H1 (cell line): Measurements from ENCODE around the gene DHX57.

Experiments used
- CTCF ChIP-seq, 3 experiments: IDR thresholded peaks; 1 replicate in 2 of 3; 2 replicates in 1 of 3; pipeline versions ENCODE4 v1.5.1 to v1.6.1; 2011; ENCODE audit warnings: low read length in 3 of 3, mild to moderate bottlenecking in 3 of 3, inconsistent platforms in 2 of 3, low read depth in 1 of 3, moderate library complexity in 1 of 3; ENCODE audit not compliant: insufficient read depth in 1 of 3; ENCODE audit errors: control extremely low read depth in 1 of 3
- EZH2 ChIP-seq: fragments of 200-600 bp; sonication (generic); IDR thresholded peaks from 2 replicates; pipeline ENCODE4 v1.7.1; 2012; ENCODE audit warnings: low read depth, mild to moderate bottlenecking, moderate library complexity, low read length, inconsistent platforms; ENCODE audit not compliant: severe bottlenecking
- PHF8 ChIP-seq: fragments of 200-600 bp; sonication (generic); conservative IDR thresholded peaks from 2 replicates; pipeline ENCODE4 v1.7.1; 2012; ENCODE audit warnings: low read depth, mild to moderate bottlenecking, inconsistent platforms, low read length, moderate library complexity
- POLR2A ChIP-seq, 2 experiments: IDR thresholded peaks; 1 replicate in 1 of 2; 2 replicates in 1 of 2; pipeline ENCODE4 v1.6.1; 2011; ENCODE audit warnings: low read depth in 2 of 2, low read length in 2 of 2, mild to moderate bottlenecking in 2 of 2; ENCODE audit errors: control extremely low read depth in 1 of 2
- POLR2AphosphoS5 ChIP-seq: IDR thresholded peaks from 2 replicates; pipeline ENCODE4 v1.6.1; 2011; ENCODE audit warnings: low read depth, low read length
- SIN3A ChIP-seq, 2 experiments: IDR thresholded peaks in 1 of 2; conservative IDR thresholded peaks in 1 of 2; 2 replicates each; pipeline ENCODE4 v1.6.1; 2011 to 2012; ENCODE audit warnings: low read length in 2 of 2, improper control_type of control experiment in 1 of 2, low read depth in 1 of 2, mild to moderate bottlenecking in 1 of 2
- SP2 ChIP-seq: IDR thresholded peaks from 2 replicates; pipeline ENCODE4 v1.6.1; 2012; ENCODE audit warnings: mild to moderate bottlenecking, low read length, inconsistent platforms
- TEAD4 ChIP-seq: IDR thresholded peaks from 2 replicates; pipeline ENCODE4 v1.6.1; 2012; ENCODE audit warnings: low read depth, low read length, inconsistent platforms, mixed read lengths

- no peak for TF ChIP-seq SP2
- no peak for TF ChIP-seq CTCF (IDR thresholded peaks at IDR 0.05; ENCODE audit: control extremely low read depth in 1 of 3, insufficient read depth in 1 of 3, low read depth in 1 of 3, low read length in 3 of 3)
- no peak for TF ChIP-seq SIN3A (conservative IDR thresholded peaks at IDR 0.05 in 1 of 2, IDR thresholded peaks at IDR 0.05 in 1 of 2; ENCODE audit: low read depth in 1 of 2, low read length in 2 of 2)
- no peak for TF ChIP-seq PHF8
- TF ChIP-seq TEAD4 = no peak
- no peak for TF ChIP-seq POLR2A (IDR thresholded peaks at IDR 0.05; ENCODE audit: control extremely low read depth in 1 of 2, low read depth in 2 of 2, low read length in 2 of 2)
- no peak for TF ChIP-seq EZH2
- TF ChIP-seq POLR2AphosphoS5 = no peak
Measured at GRCh38 chr2:38793511-38793910, 82.2 kb downstream of the DHX57 start.
